Measurements from ENCODE around the gene P2RX5. TPM values are rescaled to one million over a fixed set of nuclear protein-coding genes. Genes with fewer than 3 reads are reported as not detected.

Gene P2RX5
- total RNA-seq, 1 experiment from 2014 or later = 8.8 TPM

GRCh38 chr17:3681565-3681964 lies 14.4 kb downstream of the P2RX5 start:
- ATAC-seq = no peak
- Mint-ChIP-seq H3K4me3 (no peak overlapping the region), H3K9me3 (no peaks in the 10 kb centered on the region), H3K4me1 (peaks cover 7% of the 10 kb centered on the region), H3K36me3 (no peaks in the 10 kb centered on the region), H3K27ac (no peak overlapping the region), H3K27me3 (ENCODE audit: low read depth) (no peaks in the 10 kb centered on the region; the same call in none of the 2 replicates)
- ChIA-PET POLR2A (no interaction called here), CTCF (interaction anchor here (2.4 to 2.7 kb wide), 2 partner anchors 15 to 56 kb away, joined by 27 to 85 read pairs; partner anchors contain the start of gene P2RX5)
- DNase-seq (ENCODE audit: low spot score) = no peak
- TF ChIP-seq MYBL2 (CRISPR knock-in tag; IDR thresholded peaks at IDR 0.05) = no peak
- no peak for TF ChIP-seq ZNF671 (CRISPR knock-in tag; IDR thresholded peaks at IDR 0.05)
- TF ChIP-seq ZNF317 (CRISPR knock-in tag; IDR thresholded peaks at IDR 0.05; ENCODE audit: borderline replicate concordance, low read depth) = no peak
- TF ChIP-seq, protein P1, sequence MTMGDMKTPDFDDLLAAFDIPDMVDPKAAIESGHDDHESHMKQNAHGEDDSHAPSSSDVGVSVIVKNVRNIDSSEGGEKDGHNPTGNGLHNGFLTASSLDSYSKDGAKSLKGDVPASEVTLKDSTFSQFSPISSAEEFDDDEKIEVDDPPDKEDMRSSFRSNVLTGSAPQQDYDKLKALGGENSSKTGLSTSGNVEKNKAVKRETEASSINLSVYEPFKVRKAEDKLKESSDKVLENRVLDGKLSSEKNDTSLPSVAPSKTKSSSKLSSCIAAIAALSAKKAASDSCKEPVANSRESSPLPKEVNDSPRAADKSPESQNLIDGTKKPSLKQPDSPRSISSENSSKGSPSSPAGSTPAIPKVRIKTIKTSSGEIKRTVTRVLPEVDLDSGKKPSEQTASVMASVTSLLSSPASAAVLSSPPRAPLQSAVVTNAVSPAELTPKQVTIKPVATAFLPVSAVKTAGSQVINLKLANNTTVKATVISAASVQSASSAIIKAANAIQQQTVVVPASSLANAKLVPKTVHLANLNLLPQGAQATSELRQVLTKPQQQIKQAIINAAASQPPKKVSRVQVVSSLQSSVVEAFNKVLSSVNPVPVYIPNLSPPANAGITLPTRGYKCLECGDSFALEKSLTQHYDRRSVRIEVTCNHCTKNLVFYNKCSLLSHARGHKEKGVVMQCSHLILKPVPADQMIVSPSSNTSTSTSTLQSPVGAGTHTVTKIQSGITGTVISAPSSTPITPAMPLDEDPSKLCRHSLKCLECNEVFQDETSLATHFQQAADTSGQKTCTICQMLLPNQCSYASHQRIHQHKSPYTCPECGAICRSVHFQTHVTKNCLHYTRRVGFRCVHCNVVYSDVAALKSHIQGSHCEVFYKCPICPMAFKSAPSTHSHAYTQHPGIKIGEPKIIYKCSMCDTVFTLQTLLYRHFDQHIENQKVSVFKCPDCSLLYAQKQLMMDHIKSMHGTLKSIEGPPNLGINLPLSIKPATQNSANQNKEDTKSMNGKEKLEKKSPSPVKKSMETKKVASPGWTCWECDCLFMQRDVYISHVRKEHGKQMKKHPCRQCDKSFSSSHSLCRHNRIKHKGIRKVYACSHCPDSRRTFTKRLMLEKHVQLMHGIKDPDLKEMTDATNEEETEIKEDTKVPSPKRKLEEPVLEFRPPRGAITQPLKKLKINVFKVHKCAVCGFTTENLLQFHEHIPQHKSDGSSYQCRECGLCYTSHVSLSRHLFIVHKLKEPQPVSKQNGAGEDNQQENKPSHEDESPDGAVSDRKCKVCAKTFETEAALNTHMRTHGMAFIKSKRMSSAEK (CRISPR knock-in tag; IDR thresholded peaks at IDR 0.05; ENCODE audit: borderline replicate concordance) = no peak
- TF ChIP-seq OVOL2 (CRISPR knock-in tag; IDR thresholded peaks at IDR 0.05; ENCODE audit: borderline replicate concordance) = no peak
- TF ChIP-seq, protein P2, sequence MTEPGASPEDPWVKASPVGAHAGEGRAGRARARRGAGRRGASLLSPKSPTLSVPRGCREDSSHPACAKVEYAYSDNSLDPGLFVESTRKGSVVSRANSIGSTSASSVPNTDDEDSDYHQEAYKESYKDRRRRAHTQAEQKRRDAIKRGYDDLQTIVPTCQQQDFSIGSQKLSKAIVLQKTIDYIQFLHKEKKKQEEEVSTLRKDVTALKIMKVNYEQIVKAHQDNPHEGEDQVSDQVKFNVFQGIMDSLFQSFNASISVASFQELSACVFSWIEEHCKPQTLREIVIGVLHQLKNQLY (CRISPR knock-in tag; IDR thresholded peaks at IDR 0.05) = no peak
- no peak for TF ChIP-seq MXD4 (CRISPR knock-in tag; IDR thresholded peaks at IDR 0.05; ENCODE audit: borderline replicate concordance)
- TF ChIP-seq SOX15 (CRISPR knock-in tag; IDR thresholded peaks at IDR 0.05) = no peak
- TF ChIP-seq SMAD3 (CRISPR knock-in tag; IDR thresholded peaks at IDR 0.05; ENCODE audit: borderline replicate concordance) = no peak
- TF ChIP-seq ZNF138 (CRISPR knock-in tag; conservative IDR thresholded peaks at IDR 0.05) = no peak
- no peak for TF ChIP-seq HMGA2 (CRISPR knock-in tag; IDR thresholded peaks at IDR 0.05)
- no peak for TF ChIP-seq SP1 (CRISPR knock-in tag; conservative IDR thresholded peaks at IDR 0.05)
- no peak for TF ChIP-seq ZBTB21 (CRISPR knock-in tag; IDR thresholded peaks at IDR 0.05; ENCODE audit: borderline replicate concordance)
- no peak for TF ChIP-seq ETV6 (CRISPR knock-in tag; IDR thresholded peaks at IDR 0.05)
- TF ChIP-seq SMAD4 (CRISPR knock-in tag; IDR thresholded peaks at IDR 0.05) = no peak
- TF ChIP-seq FOXP1 (CRISPR knock-in tag; IDR thresholded peaks at IDR 0.05; ENCODE audit: borderline replicate concordance) = no peak
- no peak for TF ChIP-seq ZNF219 (CRISPR knock-in tag; IDR thresholded peaks at IDR 0.05; ENCODE audit: borderline replicate concordance)
- TF ChIP-seq JAZF1 (CRISPR knock-in tag; IDR thresholded peaks at IDR 0.05) = no peak

DNA sequence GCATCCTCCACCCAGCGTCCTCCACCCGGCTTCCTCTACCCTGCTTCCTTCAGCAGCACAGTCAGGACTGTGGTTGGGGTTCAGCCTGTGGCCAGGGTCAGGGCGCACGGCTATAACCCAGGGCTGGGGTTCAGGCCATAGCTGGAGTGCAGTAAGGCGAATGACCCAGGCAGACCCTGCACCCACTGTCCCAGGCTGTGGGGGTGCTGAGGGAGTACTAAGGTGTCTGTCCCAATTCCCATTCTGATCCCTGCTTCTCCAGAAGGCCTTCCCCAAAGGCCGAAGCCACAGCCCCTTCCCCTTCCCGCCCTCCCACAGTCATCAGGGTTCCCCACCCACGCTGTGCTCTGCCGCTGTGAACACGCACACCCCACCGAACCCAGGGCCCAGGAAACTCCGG lies 14.9 kb downstream of the P2RX5 start:
- POLR2A ChIA-PET = no interaction called here
- H3K27ac Mint-ChIP-seq = no peak overlapping the region
- ATAC-seq (no peak), DNase-seq (ENCODE audit: low spot score) (no peak)
- CTCF ChIA-PET = no interaction called here
- H3K9me3 Mint-ChIP-seq = no peaks in the 10 kb centered on the region
- no peaks in the 10 kb centered on the region; the same call in none of the 2 replicates for H3K27me3 Mint-ChIP-seq (ENCODE audit: low read depth)
- H3K4me3 Mint-ChIP-seq = no peak overlapping the region
- H3K36me3 Mint-ChIP-seq = no peaks in the 10 kb centered on the region
- peaks cover 7% of the 10 kb centered on the region for H3K4me1 Mint-ChIP-seq
- TF ChIP-seq SMAD4 (CRISPR knock-in tag; IDR thresholded peaks at IDR 0.05) (no peak), HMGA2 (CRISPR knock-in tag; IDR thresholded peaks at IDR 0.05) (no peak), CTCF (IDR thresholded peaks at IDR 0.05) (no peak), CBFB (CRISPR knock-in tag; IDR thresholded peaks at IDR 0.05; ENCODE audit: low read depth) (no peak), JUN (CRISPR knock-in tag; IDR thresholded peaks at IDR 0.05) (no peak), E2F1 (CRISPR knock-in tag; IDR thresholded peaks at IDR 0.05) (no peak), FOXJ3 (CRISPR knock-in tag; IDR thresholded peaks at IDR 0.05; ENCODE audit: borderline replicate concordance) (no peak)
- TF ChIP-seq, protein P3, sequence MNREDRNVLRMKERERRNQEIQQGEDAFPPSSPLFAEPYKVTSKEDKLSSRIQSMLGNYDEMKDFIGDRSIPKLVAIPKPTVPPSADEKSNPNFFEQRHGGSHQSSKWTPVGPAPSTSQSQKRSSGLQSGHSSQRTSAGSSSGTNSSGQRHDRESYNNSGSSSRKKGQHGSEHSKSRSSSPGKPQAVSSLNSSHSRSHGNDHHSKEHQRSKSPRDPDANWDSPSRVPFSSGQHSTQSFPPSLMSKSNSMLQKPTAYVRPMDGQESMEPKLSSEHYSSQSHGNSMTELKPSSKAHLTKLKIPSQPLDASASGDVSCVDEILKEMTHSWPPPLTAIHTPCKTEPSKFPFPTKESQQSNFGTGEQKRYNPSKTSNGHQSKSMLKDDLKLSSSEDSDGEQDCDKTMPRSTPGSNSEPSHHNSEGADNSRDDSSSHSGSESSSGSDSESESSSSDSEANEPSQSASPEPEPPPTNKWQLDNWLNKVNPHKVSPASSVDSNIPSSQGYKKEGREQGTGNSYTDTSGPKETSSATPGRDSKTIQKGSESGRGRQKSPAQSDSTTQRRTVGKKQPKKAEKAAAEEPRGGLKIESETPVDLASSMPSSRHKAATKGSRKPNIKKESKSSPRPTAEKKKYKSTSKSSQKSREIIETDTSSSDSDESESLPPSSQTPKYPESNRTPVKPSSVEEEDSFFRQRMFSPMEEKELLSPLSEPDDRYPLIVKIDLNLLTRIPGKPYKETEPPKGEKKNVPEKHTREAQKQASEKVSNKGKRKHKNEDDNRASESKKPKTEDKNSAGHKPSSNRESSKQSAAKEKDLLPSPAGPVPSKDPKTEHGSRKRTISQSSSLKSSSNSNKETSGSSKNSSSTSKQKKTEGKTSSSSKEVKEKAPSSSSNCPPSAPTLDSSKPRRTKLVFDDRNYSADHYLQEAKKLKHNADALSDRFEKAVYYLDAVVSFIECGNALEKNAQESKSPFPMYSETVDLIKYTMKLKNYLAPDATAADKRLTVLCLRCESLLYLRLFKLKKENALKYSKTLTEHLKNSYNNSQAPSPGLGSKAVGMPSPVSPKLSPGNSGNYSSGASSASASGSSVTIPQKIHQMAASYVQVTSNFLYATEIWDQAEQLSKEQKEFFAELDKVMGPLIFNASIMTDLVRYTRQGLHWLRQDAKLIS (CRISPR knock-in tag; IDR thresholded peaks at IDR 0.05; ENCODE audit: borderline replicate concordance) = no peak

Data from WTC11 (cell line).